GM21381 (cell line): ENCODE measurements around the gene EMP2.
"Not testable (repeated sequence)": the region's sequence is repeated elsewhere in the genome, so short reads cannot be mapped to it uniquely, and the experiment has no call there.

Source experiments
- ATAC-seq: cut with Tn5 transposase; IDR thresholded peaks from one replicate; pipeline ENCODE4 v1.9.1; 2021; ENCODE audit warnings: mild to moderate bottlenecking, moderate library complexity; ENCODE audit not compliant: unreplicated experiment

Gene EMP2

DNA sequence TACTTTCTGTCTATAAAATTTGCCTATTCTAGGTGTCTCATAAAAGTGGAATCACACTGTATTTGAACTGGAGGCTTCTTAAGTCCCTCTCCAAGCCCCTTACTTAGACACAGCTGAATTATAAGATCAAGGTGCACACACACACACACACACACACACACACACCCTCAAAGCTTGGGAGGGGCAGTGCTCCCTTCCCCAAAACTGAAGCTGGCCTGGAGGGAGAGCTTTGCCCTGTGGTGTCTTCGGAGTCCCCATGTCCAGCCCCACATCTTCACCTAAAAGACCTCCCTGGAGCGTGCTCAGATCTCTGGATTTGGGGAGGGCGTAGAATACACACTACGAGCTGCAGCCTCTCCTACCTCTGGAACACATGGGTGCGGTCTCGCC, 828 bp downstream of the EMP2 start:
- no peak for ATAC-seq

DNA sequence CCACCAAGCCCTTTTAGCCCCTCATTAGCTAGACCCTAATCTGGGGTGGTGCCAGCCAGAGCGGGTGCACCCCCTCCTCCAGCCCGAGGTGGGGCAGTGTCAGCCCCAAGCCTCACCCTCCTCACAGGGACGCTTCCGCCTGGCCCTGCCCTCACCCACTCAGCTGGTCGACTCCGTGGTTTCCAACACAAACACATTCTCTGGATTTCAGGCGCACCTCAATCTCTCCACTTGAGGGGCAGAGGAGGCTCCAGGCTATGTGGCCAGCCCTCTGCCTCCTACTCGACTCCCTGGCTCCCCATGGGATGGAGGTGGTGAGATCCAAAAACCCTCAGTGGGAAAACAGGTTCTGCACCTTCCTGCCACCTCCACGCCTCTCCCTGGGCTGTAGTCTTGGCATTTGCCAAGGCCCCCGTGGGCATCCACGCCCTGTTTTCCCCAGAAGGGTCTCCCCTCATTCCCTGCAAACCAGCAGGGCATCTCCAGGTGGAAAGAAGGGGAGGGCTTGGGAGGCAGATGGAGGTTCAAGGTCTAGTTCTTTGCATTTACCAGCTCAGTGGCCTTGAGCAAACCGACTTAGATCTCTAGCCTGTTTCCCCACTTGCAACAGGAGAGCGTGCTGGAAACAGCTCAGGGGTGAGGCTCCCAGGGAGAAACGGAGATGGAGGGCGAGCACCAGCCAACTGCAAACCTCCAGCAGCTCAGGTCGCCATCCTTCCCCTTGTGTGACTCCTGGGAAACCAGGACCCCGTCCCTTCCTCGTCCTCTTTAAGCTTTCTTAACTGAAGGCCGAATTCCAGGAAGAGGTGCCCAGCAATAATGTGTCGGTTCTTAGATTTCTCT, 1.7 kb downstream of the EMP2 start:
- no peak for ATAC-seq

DNA sequence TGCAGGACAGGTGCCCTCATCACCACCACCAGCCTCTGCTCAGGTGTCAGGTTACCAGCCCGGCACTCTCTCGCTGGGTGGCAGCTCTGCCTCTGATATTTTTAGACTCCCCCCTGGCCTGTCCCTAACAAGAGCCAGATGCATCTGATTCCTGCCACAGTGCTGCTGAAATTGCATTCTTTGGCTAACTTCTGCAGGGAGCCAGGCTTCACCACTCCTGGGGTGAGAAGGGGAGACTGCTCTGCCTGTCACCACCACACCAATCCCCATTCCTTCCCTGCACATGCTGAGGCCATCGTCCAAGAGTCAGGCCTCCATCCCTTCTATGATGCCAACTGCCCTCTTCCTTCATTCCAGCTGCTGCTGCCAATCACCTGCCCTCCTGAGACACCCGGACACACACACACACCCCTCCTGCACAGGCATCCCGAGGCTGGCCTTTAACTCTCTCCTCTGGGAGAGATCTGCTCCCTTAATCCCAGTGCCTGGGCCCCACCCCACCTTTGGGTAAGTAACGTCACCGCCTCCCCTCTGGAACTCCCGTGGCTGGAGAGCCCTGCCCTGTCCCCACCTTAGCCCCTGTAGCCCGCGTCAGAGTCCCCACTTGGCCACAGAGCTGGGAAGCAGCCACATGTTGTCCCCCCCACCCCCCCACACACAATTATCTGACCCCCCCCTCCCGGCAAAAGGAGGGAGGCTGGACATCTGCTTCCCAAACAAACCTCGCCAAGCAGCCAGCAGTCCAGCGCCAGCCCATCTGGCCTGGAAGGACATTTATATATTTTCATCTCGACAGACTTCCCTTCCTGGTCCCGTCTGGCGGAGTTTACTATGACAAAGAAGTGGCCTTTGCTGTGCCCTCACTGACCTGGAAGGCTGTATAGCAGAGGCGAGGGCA, 2.8 kb downstream of the EMP2 start:
- no peak for ATAC-seq

- ATAC-seq: no peak
Observed at GRCh38 chr16:10576390-10577304, 3.8 kb downstream of the EMP2 start.

DNA sequence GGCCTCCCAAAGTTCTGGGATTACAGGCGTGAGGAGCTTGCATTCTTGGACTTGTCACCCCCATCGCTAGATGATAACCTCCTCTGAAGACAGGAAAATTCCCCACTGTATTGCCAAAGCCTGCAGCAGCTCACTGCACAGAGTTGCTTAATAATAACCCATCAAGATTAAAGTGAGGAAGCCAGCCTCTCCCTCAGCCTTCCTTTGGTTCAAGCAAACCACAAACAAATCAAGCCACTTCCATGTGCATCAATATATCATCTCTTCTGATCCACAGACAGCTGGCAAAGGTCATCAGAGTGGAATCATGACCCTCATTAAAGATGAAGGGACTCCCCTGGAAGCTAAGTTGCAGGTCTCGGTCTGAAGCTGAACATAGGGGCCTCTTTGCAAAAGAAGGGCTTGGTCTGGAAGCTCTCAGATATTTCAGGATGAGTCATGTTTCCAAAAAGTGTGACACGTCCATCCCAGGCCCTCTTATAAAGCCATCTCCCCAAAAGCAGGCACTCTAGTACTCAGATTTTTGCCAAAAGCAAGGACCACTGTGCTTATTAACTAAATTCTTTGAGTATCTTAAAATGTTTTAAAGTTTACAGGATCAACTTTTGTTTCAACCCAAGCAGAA, 4.8 kb downstream of the EMP2 start:
- no peak for ATAC-seq

DNA sequence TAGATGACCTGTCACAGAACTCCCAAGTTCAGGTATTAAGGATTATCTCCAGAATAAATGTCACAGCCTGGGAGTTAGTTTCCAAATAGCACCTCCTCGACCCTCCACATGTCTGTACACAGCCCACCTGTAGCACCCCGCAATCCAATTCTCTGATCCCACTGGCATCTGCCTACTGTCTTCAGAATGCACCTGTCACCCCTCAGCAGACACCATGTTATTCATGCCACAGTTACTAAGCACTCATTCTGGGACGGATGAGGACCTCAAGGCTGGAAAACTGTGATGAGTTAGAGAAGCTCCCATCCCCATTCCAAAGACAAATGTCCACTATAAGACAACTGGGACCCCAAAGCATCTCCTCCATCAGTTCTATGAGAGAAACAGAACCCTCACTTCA, 7.8 kb downstream of the EMP2 start:
- no peak for ATAC-seq

DNA sequence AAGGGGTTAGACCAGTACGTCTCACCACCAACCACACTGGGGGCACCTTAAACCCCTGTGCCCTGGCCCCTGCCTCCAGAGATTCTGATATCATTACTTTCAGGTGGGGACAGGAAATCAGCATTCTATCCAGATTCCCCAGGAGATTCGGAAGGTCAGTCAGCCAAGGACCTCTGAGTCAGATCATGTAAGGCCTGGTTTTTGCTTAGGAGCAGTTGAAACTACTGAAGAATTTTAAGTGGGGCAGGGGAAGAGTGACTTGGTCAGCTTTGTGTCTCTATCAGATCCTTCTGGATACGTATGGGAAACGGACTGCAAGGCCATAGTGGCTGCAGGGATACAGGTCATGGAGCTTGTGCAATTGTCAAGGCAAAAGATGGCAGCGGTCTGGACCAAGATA, 9.0 kb downstream of the EMP2 start:
- ATAC-seq: no peak

GRCh38 chr16:10569621-10570020, 10.8 kb downstream of the EMP2 start:
- no peak for ATAC-seq

DNA sequence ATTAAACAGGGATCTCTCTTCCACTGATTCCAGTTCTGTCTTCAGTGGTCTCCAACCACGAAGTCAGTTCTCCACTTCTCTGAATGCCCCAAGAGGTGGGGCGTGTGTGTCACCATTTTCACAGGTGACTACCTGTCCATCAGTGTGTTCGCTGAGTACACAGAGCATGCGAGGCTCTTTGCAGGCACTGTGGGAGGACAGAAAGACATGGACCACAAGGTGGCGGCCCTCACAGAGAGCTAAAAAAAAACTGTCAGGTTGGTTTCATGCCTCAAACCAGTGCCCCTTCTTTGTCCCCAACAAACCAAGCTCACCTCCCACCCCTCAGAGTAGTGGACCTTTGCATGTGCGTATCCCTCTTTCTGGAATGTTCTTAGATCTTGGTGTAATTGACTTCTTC, 13.8 kb downstream of the EMP2 start:
- ATAC-seq: no peak

DNA sequence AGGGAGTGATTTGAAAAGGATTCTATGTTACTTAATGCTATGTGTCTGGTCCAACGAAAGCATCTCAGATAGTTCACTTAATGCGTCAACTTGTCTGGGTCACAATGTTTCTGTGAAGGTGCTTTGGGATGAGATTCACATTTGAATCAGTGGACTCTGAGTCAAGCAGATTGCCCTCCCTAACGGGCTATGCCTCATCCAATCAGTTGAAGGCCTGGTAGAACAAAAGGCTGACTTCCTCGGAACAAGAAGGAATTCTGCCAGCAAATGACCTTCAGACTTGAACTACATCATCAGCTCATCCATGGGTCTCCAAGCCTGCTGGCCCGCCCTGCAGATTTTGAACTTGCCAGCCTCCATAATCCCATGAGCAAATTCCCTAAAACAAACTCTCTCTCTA, 15.2 kb downstream of the EMP2 start:
- ATAC-seq: no peak

GRCh38 chr16:10564591-10564990, 15.8 kb downstream of the EMP2 start:
- ATAC-seq: no peak

DNA sequence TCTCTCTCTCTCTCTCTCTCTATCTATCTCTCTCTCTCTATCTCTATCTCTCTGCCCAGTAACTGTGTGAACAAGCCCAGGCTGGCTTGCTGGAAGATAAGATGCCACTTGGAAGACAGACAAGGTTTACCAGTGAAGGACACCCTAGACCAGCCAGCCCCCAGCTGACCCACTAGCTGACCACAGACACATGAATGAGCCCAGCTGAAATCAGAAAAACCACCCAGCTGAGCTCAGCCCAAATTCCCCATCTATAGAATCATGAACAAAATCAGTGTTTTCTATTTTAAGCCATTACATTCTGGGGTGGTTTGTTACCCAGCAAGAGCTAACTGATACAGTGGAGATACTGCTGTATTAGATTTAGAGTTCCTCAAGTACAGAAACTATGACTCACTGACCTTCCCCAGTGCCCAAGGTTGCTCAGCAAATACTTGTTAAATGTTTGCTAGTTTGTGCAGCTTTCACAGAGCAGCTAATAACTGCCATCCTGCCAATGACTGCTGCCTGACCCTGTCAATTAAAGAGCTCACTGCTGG, 18.0 kb downstream of the EMP2 start:
- ATAC-seq: no peak

DNA sequence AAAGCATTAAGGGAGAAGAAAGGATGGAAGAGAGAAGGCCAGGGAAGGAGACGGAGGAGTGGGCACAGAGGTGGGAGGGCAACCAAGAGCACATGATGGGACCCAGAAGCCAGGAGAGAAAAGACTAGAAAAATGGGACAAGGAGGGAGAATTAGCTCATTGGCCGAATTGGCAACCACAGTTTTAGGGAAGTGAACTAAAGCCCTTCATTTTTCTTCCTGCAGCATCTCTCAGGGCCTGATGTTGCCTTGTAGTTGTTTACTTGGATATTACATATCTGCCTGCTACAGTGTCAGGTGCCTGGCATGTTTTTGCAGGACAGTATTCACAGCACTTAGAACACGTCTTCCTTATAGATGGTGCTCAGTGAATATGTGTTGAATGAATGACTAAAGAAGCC, 19.0 kb downstream of the EMP2 start:
- ATAC-seq: no peak

- ATAC-seq: no peak
Observed at GRCh38 chr16:10561001-10561400, 19.4 kb downstream of the EMP2 start.

- ATAC-seq: not testable (repeated sequence)
Observed at GRCh38 chr16:10559792-10560191, 20.6 kb downstream of the EMP2 start.

- no peak for ATAC-seq
Observed at GRCh38 chr16:10558746-10559641, 21.4 kb downstream of the EMP2 start.

GRCh38 chr16:10558305-10558704, 22.1 kb downstream of the EMP2 start:
- ATAC-seq: no peak

DNA sequence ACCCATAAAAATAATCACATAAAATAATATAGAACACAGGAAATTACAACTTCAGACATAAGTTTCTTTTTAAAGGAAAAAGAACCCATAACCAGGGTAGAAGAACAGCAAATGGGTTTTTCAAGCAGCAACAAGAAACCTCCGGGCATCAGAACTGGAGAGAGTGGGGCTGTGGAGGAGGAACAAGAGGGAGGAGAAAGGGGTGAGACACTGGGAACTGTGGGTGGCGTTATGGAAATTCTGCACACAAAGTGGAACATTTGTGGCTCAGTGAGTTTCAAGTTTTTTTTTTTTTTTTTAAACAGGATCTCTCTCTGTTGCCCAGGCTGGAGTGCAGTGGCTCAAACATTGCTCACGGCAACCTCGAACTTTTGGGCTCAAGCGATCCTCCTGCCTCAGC, 22.6 kb downstream of the EMP2 start:
- ATAC-seq: no peak

- no peak for ATAC-seq
Observed at GRCh38 chr16:10556236-10556635, 24.2 kb downstream of the EMP2 start.
